GM18526 (cell line): Measurements from ENCODE around the gene MICAL2.

ENCODE experiments used
- POLR2A ChIP-seq: IDR thresholded peaks from 3 replicates; pipeline ENCODE4 v1.6.1; 2011; ENCODE audit not compliant: insufficient read length; ENCODE audit errors: extremely low read depth

The MICAL2 gene

GRCh38 chr11:12243911-12244550 lies 133.6 kb downstream of the MICAL2 start:
- TF ChIP-seq POLR2A, result no peak

GRCh38 chr11:12245091-12245490 lies 134.7 kb downstream of the MICAL2 start:
- TF ChIP-seq POLR2A, result no peak

GRCh38 chr11:12245549-12246016 lies 135.2 kb downstream of the MICAL2 start:
- no peak for TF ChIP-seq POLR2A

- no peak for TF ChIP-seq POLR2A
These were observed 135.8 kb downstream of the MICAL2 start for GRCh38 chr11:12246147-12246546.

GRCh38 chr11:12246989-12247388 lies 136.6 kb downstream of the MICAL2 start:
- TF ChIP-seq POLR2A, result no peak

- no peak for TF ChIP-seq POLR2A
These were observed 137.3 kb downstream of the MICAL2 start for GRCh38 chr11:12247543-12248254.

GRCh38 chr11:12248330-12248729 lies 137.9 kb downstream of the MICAL2 start:
- TF ChIP-seq POLR2A, result no peak

- no peak for TF ChIP-seq POLR2A
These were observed 139.3 kb downstream of the MICAL2 start for GRCh38 chr11:12249590-12250260.

GRCh38 chr11:12251666-12252560 lies 141.5 kb downstream of the MICAL2 start:
- no peak for TF ChIP-seq POLR2A

GRCh38 chr11:12253843-12254281 lies 143.5 kb downstream of the MICAL2 start:
- TF ChIP-seq POLR2A, result no peak

GRCh38 chr11:12258451-12258850 lies 148.1 kb downstream of the MICAL2 start:
- TF ChIP-seq POLR2A, result no peak

GRCh38 chr11:12259956-12260355 lies 149.6 kb downstream of the MICAL2 start:
- TF ChIP-seq POLR2A, result no peak

GRCh38 chr11:12260731-12261521 lies 150.5 kb downstream of the MICAL2 start:
- no peak for TF ChIP-seq POLR2A

GRCh38 chr11:12261551-12261950 lies 151.2 kb downstream of the MICAL2 start:
- TF ChIP-seq POLR2A, result no peak

- TF ChIP-seq POLR2A, result no peak
These were observed 152.8 kb downstream of the MICAL2 start for GRCh38 chr11:12263141-12263693.
